OCI-LY1 (cell line): ENCODE data around the gene TIE1.

Experiments used
- EZH2 ChIP-seq: fragments of 200-600 bp; sonication (generic), shearing (Covaris generic); IDR thresholded peaks from 2 replicates; pipeline ENCODE4 v1.8.0; 2017; ENCODE audit warnings: borderline replicate concordance, mixed run types, mild to moderate bottlenecking, antibody characterized with exemption, low read length, moderate library complexity, mixed read lengths
- TF ChIP-seq, protein P1 (sequence below): fragments of 200-600 bp; sonication (generic), shearing (Covaris generic); IDR thresholded peaks from 2 replicates; pipeline ENCODE4 v1.5.1; 2017; ENCODE audit warnings: mild to moderate bottlenecking, antibody characterized with exemption, low read length, moderate library complexity, mixed read lengths

DNA sequence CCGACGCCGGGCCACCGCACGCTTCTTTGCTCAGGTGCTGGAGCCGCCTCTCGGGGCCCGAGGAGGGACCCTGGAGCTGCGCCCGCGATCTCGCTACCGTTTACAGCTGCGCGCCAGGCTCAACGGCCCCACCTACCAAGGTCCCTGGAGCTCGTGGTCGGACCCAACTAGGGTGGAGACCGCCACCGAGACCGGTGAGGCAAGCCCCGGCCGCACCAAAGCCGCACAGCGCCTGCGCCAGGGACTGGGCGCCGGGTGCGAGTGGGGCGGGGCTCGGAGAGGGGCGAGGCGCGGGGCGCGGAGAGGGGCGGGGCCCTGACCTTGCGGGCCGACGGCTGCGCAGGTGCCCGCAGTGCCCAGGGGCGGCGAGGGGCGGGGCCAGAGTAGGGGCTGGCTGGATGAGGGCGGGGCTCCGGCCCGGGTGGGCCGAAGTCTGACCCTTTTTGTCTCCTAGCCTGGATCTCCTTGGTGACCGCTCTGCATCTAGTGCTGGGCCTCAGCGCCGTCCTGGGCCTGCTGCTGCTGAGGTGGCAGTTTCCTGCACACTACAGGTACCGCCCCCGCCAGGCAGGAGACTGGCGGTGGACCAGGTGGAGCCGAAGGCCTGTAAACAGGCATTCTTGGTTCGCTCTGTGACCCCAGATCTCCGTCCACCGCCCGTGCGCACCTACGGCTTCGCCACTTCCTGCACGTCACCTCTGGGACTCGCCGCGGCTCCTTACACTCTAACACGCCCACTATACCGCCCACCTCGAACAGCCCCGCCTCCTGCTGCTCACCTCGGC is 48.2 kb downstream of the TIE1 start:
- TF ChIP-seq EZH2, result no peak
- TF ChIP-seq, protein P1, sequence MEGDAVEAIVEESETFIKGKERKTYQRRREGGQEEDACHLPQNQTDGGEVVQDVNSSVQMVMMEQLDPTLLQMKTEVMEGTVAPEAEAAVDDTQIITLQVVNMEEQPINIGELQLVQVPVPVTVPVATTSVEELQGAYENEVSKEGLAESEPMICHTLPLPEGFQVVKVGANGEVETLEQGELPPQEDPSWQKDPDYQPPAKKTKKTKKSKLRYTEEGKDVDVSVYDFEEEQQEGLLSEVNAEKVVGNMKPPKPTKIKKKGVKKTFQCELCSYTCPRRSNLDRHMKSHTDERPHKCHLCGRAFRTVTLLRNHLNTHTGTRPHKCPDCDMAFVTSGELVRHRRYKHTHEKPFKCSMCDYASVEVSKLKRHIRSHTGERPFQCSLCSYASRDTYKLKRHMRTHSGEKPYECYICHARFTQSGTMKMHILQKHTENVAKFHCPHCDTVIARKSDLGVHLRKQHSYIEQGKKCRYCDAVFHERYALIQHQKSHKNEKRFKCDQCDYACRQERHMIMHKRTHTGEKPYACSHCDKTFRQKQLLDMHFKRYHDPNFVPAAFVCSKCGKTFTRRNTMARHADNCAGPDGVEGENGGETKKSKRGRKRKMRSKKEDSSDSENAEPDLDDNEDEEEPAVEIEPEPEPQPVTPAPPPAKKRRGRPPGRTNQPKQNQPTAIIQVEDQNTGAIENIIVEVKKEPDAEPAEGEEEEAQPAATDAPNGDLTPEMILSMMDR, result no peak
